Activated CD4-positive, alpha-beta T cell treated with anti-CD3 and anti-CD28 coated beads, Interleukin-2, Interleukin-4, amounts not matched to agents 100 ng/mL and 50 ng/mL, durations not matched to agents 16 hours and 8 hours (primary cell): ENCODE measurements around the gene WDCP.
"Not testable (repeated sequence)": the region's sequence is repeated elsewhere in the genome, so short reads cannot be mapped to it uniquely, and the experiment has no call there.

Experiments
- DNase-seq: peaks from one replicate; pipeline ENCODE4 v3.0.0-alpha.2; 2020; ENCODE audit warnings: low spot score

WDCP gene, protein sequence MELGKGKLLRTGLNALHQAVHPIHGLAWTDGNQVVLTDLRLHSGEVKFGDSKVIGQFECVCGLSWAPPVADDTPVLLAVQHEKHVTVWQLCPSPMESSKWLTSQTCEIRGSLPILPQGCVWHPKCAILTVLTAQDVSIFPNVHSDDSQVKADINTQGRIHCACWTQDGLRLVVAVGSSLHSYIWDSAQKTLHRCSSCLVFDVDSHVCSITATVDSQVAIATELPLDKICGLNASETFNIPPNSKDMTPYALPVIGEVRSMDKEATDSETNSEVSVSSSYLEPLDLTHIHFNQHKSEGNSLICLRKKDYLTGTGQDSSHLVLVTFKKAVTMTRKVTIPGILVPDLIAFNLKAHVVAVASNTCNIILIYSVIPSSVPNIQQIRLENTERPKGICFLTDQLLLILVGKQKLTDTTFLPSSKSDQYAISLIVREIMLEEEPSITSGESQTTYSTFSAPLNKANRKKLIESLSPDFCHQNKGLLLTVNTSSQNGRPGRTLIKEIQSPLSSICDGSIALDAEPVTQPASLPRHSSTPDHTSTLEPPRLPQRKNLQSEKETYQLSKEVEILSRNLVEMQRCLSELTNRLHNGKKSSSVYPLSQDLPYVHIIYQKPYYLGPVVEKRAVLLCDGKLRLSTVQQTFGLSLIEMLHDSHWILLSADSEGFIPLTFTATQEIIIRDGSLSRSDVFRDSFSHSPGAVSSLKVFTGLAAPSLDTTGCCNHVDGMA

DNA sequence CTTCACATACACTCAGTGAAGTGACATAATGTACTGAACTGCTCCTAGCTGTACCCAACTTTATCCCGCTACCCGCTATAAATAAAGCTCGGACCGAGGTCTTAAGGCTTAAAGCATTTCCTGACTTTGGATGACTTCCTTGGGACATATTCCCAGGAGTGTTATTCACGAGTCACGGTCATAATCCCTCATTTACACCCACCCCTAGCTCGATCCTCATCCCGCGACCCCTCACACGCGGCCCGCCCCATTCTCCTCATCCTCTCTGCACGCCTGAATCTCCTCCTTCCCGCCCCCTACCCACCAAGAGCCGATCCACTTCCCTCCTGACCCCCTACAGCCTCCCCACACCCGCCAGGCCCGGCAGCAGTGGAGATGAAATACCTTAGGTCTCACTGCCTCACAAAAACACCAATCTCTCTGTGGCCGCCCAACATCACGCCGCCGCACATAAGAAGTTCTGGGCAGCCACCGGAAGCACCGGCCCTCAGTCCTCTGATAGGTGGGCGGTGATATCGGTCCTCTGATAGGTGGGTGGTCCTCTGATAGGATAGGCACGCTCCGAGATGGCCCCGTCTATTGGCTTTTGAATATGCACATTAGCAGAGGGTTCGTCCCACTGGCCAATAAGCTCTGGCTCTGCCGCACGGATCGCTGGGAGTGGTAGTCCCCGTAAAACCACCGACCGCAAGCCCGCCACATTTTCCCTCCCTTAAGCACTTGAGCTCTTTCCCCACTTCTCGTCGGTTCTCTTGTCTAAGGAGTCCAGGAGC lies at the start of gene WDCP:
Gene WDCP (minus strand): TSS at position 462 of the 773 bp plus-strand sequence. CDS start 7,897 bp downstream, outside the sequence.
- peak; percentile 98 for DNase-seq

DNA sequence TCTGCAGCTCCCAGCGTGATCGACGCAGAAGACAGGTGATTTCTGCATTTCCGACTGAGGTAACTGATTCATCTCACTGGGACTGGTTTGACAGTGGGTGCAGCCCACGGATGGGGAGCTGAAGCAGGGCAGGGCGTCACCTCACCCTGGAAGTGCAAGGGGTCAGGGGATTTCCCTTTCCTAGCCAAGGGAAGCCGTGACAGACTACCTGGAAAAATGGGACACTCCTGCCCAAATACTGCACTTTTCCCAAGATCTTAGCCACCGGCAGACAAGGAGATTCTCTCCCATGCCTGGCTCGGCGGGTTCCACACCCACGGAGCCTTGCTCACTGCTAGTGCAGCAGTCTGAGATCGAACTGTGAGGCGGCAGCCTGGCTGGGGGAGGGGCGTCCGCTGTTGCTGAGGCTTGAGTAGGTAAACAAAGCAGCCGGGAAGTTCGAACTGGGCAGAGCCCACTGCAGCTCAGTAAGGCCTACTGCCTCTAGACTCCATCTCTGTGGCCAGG lies 48.0 kb upstream of the WDCP start:
- not testable (repeated sequence) for DNase-seq

DNA sequence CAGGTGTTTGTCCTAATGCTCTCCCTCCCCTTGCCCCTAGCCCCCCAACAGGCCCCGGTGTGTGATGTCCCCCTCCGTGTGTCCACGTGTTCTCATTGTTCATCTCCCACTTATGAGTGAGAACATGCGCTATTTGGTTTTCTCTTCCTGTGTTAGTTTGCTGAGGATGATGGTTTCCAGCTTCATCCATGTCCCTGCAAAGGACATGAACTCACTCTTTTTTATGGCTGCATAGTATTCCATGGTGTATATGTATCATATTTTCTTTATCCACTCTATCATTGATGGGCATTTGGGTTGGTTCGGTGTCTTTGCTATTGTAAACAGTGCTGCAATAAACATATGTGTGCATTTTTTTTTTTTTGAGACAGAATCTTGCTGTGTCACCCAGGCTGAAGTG lies 46.1 kb upstream of the WDCP start:
- DNase-seq, result not testable (repeated sequence)

DNA sequence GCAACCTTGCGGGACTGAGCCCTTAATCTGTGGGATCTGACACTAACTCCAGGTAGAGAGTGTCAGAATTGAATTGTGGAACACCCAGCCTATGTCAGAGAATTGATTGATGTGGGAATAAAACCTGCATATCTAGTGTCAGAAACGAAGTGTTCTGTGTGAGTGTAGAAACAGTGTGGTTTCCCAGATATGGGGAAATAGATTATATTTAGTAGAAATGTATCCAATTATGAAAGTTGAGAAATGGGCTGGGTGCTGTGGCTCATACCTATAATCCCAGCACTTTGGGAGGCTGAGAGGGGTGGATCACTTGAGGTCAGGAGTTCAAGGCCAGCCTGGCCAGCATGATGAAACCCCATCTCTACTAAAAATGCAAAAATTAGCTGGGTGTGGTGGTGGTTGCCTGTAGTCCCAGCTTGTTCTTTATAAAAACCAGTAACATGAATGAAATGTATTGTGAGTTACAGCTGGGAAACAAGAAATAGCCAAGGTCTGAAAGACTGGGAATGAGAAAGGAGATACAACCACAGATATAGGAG lies 41.7 kb upstream of the WDCP start:
- no peak for DNase-seq

DNA sequence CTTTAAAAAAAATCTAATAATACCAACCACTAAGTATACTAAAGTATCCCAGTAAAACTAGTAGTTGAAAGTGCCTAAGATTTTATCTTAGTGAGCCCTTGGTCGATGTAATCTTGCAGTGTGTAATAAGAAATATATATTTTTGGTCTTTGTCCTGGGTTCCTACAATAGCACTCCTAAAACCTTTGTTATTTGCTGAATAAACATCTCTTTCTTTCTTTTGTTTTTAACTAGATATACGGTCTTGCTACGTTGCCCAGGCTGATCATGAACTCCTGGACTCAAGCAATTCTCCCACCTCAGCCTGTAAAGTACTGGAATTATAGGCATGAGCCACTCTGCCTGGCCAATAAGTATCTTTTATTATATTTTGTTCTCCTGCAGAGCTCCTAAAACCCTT lies 39.8 kb upstream of the WDCP start:
- DNase-seq, result no peak

DNA sequence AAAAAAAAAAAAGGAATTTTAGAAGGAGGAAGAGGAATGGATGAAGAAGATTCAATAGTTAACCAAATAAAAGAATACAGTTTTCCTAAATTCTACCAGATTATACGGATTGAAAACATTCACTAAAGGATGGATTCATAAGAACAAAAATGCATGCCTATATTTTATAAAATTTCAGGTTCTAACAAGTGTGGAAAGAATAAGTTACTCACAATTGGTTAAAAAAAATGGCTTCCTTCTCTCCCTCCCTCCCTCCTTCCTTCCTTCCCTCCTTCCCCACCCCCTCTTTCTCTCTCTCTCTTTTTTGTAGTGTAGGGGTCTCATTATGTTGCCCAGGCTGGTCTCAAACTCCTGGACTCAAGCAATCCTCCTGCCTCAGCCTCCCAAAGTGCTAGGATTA lies 39.0 kb upstream of the WDCP start:
- DNase-seq, result no peak

DNA sequence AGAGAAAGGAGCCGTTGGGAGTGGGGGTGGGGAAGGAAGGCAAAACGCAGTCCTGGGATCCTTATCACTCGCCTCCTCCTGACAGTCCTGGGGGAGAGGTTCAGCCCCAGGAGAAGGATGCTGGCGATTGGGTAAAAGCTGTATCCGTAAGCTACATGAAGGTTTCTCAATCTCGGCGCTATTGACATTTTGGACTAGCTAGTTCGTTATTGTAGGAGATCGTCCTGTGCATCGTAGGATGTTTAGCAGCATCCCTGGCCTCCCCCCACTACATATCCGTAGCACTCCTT lies 38.0 kb upstream of the WDCP start:
- DNase-seq, result no peak

DNA sequence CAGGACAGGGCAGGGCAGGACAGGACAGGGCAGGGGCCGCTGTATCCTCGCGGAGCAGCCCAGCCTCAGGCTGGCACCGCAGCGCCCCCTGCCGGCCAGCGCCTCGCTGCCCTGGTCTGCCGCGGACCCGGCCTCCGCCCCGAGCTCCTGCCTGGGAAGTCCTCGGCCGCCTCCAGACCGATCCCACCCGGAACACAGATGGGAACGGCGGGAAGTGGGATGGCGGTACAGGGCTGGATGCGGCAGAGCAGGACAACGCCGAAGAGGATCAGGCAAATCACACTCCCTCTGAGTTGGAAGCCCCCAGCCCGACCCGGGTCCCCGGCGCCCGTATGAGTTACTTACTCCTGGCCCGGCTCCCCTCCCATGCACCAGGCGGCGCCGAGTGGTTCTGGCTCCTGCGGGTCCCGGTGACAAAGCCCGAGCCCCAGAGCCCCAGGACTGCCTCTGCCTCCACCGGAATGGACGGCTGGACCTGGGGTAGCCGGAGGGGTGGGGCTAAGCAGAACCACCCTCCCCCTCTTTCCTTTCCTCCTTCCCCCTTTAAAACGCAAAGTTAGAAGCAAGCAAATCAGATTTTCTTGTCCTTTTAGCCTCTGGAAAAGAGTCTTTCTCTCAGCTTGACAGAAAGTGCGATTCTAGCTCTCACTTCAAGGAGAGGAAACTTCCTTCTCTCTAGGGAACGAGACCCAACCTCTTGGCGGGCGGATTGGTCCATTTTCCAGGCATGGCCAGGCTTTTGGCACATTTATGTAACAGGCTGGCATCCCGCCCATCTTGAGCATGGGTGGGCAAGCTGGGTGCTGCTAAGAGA lies 37.4 kb upstream of the WDCP start, which contains the start of gene TP53I3:
Gene TP53I3 (minus strand): TSS at position 449 of the 814 bp plus-strand sequence. CDS start 508 bp downstream, outside the sequence.
- DNase-seq, result peak; percentile 82

DNA sequence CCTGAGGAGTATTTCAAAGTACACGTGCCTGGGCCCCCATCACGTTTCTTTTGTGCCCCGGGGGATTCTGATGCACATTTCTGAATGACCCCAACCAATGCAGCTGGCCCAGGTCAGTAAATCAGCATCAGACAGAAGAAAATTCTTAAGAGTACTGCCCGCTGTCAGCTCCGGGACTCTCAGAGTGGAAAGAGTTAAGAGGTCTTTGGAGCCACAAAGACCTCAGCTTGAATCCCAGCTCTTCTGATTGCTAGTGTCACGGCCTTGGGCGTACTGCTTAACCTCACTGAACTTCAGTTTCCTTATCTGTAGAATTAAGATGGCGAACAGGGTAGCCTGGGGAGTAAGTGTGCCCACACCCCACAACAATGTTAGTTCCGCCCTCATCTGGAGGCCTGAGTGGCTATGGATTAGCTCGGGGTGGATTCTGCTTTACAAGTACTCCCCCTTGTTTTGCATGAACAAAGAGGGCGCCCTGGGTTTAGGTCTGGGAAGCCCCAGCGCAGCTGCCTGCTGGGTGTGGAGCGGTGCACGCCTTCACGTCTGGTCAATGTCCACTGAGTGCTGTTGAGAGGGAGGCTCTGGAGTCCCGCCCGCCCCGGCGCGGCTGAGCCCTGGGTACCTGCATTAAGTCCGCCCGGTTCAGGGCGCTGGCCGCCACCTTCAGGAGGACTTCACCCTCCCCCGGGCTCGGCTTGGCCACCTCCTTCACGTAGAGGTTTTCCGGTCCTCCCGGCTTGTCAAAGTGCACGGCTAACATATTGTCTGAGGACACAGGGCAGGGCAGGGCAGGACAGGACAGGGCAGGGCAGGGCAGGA lies 36.6 kb upstream of the WDCP start:
- peak; percentile 54 for DNase-seq

DNA sequence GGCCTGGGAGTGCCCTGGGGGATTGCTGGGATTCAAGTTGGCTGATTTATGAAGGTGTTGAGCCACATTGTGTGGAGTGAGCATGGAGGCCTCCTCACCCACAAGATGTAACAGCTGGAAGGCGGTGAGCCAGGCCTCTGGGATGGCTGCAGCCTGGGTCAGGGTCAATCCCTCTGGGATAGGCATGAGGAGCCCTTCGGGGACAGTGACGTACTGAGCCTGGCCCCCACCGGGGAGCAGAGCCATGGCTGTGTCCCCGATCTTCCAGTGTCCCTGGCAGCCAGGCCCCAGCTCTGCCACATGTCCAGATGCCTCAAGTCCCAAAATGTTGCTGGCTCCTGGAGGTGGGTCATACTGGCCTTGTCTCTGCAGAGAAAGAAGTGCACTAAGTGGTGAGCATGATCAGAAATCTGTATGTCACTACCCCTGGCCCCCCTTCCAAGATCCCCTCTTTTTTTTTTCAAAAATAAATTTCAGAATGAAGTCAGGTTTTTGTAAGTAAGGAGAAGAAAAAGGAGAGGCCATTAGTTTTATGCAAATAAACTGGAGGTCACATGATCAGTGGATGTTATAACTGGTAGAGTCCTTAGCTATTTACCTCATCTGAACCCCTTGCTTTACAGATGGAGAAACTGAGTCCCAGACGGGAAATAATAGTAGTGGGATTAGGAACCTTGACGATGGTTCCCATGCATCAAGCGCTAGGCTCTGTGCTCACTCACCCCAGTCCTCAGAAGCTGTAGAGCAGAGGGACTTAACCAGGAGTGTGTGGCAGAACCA lies 35.8 kb upstream of the WDCP start:
- DNase-seq, result no peak

DNA sequence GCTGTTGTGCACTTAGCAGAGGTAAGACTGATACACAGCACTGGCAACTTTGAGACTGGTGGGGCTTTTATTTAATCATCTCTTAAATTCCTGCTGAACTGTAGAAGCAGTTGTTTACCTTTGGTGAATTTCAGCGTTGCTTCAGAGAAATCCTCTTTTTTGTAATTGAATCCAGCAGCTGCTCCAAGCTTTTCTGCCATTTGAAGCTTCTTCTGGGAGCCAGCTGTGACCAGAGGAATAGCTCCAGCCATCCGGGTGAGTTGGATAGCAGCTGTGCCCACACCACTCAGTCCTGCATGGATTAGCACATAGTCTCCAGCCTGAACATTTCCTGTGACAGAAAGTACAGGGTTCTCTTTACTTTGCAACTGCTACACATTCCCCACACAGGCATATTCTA lies 33.5 kb upstream of the WDCP start:
- DNase-seq, result no peak

DNA sequence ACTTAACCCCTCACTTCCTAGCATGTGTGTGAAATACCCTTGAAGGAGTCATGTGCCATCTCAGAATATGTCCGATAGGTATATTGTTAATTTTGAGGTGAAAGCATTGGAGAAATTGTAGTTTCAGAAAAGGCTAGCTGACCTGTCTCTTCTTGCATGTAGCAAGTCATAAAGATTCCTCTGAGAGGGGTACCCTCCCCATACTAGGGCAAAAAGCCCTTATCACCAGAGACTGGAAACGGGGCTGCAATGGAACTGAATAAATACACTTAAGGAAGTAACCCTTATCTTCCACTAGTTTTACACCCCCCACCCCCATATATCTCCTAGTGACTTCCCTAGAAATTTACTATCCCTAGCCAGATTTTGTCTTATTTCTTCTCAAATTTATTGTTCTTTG lies 30.7 kb upstream of the WDCP start:
- no peak for DNase-seq

DNA sequence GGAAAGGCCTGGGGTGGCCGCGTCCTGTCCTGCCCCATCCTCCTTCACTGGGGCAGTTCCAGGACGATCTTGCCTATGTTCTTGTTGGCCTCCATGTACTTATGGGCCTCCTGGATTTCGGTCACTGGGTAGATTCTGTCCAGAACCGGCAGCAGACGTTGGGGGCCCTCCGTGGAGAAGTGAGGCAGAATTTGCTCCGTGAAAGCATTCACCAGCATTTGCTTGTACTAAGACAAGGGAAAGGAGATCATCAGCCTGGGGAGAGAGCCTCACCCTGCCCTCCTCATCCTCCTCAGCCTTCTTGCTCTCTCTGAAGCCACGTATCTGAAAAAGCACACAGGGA lies 30.3 kb upstream of the WDCP start:
- DNase-seq, result no peak

DNA sequence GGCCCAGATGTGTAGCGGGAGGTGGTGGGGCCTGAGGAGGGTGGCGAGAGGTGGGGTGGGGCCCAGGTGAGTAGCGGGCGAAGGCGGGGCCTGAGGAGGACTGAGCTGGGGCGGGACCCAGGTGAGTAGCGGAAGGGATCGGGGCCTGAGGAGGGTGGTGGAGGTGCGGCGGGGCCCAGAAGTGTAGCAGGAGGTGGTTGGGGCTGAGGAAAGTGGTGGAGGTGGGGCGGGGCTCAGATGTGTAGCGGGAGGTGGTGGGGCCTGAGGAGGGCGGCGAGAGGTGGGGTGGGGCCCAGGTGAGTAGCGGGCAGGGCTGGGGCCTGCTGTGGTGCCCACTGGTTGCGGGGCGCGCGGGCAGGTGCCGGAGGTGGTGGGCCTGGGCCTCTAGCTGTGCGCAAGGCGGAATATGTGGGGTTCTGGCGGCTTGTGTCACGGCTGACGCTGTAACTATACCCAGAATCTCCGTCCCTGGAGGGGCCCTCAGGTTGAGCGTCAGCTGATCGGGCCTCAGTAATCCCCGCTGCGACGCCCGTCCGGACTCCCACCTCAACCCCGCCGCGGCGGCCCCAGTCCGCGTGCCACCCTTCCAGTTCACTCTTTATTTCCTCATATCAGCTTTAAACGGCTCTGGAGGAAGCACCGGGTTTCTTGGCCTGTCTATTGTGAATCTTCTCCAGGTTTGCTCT lies 29.8 kb upstream of the WDCP start:
- DNase-seq, result no peak

DNA sequence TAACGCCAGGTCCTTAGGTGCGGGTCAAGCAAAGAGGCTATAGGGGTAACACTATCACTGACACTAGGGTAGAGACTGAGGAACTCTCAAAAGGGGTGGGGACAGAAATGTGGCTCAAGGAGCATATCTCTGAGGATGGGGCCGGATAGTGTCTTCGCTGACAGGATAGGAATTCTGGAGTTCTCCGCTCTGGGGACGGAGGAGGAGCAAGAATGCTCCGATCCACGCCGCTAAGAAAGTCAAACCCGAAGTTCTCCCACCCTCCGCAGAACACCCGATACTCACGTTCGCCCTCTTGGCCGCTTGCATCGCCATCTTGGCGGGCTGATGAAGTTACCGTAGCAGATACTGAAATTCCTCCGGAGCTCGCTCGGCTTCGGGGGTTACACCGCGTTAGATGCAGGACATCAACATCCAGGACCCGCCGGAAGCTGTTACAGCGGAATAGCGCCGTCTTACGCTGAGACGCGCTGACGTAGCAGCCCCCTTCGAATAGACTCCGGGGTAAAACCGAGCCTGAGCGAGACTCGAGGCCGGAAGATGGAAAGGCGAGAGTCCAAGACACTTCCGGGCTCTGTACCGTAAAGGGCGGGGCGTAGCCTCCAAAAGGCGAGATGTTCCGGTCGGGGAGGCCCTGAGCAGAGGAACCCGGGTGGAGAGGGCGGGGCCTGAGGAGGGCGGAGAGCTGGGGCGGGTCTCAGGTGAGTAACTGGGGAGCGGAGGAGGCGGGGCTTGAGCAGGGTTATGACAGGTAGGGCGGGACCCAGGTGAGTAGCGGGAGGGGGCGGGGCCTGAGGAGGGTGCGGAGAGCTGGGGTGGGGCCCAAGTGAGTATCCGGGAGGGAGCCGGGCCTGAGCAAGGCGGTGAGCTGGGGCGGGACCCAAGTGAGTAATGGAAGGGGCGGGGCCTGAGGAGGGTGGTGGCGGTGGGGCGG lies 29.0 kb upstream of the WDCP start, which contains the start of gene SF3B6:
Gene SF3B6 (minus strand): TSS at position 412 of the 934 bp plus-strand sequence. CDS start 97 bp downstream, at position 315.
- peak; percentile 99 for DNase-seq

DNA sequence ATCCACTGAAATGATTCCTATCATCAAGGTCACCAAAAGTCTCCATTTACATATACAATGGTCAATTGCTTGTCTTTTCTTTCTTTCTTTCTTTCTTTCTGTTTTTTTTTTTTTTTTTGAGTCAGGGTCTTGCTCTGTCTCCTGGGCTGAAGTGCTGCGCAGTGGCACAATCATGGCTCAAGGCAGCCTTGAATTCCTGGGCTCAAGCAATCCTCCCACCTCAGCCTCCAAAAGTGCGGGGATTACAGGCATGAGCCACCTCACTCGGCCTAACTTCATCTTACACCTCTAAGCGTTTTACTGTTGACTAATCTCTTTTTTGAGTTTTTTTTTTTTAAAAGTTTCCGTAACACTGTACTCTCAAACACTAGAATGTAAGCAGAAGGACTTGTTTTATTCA lies 28.1 kb upstream of the WDCP start:
- no peak for DNase-seq

DNA sequence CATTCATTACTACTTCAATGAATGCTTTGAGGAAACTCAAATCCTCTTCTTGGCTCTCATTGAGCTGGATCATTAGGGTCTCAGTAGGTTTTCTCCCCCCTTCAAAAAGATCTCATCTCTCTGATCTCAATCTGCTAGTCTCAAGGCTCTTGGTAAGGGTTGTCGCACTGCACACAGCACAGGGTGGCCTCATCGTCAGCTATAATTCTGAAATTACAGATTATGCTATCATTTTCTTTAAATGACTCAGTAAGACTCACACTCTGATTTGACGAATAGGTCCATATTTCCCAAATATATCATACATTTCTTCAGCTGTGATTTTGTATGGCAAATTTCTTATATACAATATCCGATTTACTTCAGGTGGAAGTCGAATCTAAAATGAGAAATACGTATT lies 26.6 kb upstream of the WDCP start:
- peak; percentile 38 for DNase-seq

DNA sequence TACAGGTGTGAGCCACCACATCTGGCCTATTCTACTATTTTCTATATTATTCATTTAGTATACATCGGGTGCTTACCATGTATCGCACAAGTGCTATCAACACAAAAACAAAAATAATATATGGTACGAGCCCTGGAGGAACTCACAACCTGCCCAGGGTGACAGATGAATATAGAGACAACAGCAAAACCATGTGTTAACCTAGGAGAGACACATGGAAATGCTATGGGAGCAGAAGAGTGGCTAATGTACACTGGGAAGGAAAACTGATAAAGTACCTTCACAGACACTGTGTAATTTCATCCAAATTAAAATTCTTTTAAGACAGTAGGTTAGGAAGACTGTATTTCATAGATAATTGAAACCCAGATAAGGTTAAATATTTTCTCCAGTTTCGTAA lies 25.1 kb upstream of the WDCP start:
- DNase-seq, result no peak
